CD4-positive, CD25-positive, alpha-beta regulatory T cell (primary cell): ENCODE measurements around the gene MUCL3. TPM values are rescaled to one million over a fixed set of nuclear protein-coding genes. Genes with fewer than 3 reads are reported as not detected.

Experiments used
- ATAC-seq, 2 donors: fragments of 150-1000 bp; cut with Tn5 transposase; one replicate each; pipeline ENCODE4 v1.10.0; 2021; ENCODE audit warnings: low read depth in 2 of 2, moderate number of reproducible peaks in 2 of 2, moderate library complexity in 1 of 2
- DNase-seq, 3 donors: peaks; one replicate each; pipeline versions ENCODE4 v3.0.0 to v3.0.0-alpha.2; 2012 to 2022; ENCODE audit warnings: mixed read lengths in 1 of 3
- H3K27ac ChIP-seq: one replicate; pipeline ENCODE4 v1.7.0; 2013; ENCODE audit warnings: mild to moderate bottlenecking, low read length; ENCODE audit not compliant: insufficient read depth, poor library complexity, severe bottlenecking
- H3K27me3 ChIP-seq: one replicate; pipeline ENCODE4 v1.7.0; 2013; ENCODE audit warnings: low read length; ENCODE audit not compliant: control insufficient read depth, insufficient read depth
- H3K36me3 ChIP-seq: one replicate; pipeline ENCODE4 v1.7.0; 2013; ENCODE audit warnings: mild to moderate bottlenecking, low read length, moderate library complexity; ENCODE audit not compliant: control insufficient read depth, insufficient read depth
- H3K4me1 ChIP-seq: 2 replicates; pipeline ENCODE4 v1.7.0; 2013; ENCODE audit warnings: mild to moderate bottlenecking, low read length; ENCODE audit not compliant: insufficient read depth, control insufficient read depth, poor library complexity, severe bottlenecking
- H3K4me3 ChIP-seq: one replicate; pipeline ENCODE4 v1.7.0; 2013; ENCODE audit warnings: low read depth, mild to moderate bottlenecking, low read length, moderate library complexity
- H3K9me3 ChIP-seq, 2 experiments: 1 replicate in 1 of 2; 2 replicates in 1 of 2; pipeline ENCODE4 v1.7.0; 2013; ENCODE audit warnings: low read length in 2 of 2, mild to moderate bottlenecking in 1 of 2, moderate library complexity in 1 of 2; ENCODE audit not compliant: control insufficient read depth in 2 of 2
- H3K27ac Mint-ChIP-seq, 3 donors: one replicate each; pipeline ENCODE4 v1.8.0; 2020 to 2022; ENCODE audit warnings: mild to moderate bottlenecking in 3 of 3, mixed read lengths in 3 of 3, moderate library complexity in 2 of 3
- H3K27me3 Mint-ChIP-seq: one replicate; pipeline ENCODE4 v1.8.0; 2022; ENCODE audit warnings: mild to moderate bottlenecking, mixed read lengths
- H3K36me3 Mint-ChIP-seq: one replicate; pipeline ENCODE4 v1.8.0; 2020; ENCODE audit warnings: mixed read lengths
- H3K4me1 Mint-ChIP-seq, 4 donors: one replicate each; pipeline ENCODE4 v1.8.0; 2020 to 2022; ENCODE audit warnings: mixed read lengths in 4 of 4, mild to moderate bottlenecking in 1 of 4
- H3K4me3 Mint-ChIP-seq, 4 donors: one replicate each; pipeline ENCODE4 v1.8.0; 2020 to 2022; ENCODE audit warnings: mild to moderate bottlenecking in 4 of 4, mixed read lengths in 4 of 4, moderate library complexity in 3 of 4
- H3K9me3 Mint-ChIP-seq, 7 donors: one replicate each; pipeline ENCODE4 v1.8.0; 2020 to 2022; ENCODE audit warnings: mixed read lengths in 7 of 7, mild to moderate bottlenecking in 3 of 7, moderate library complexity in 2 of 7
- polyA plus RNA-seq, 4 donors: library from polyadenylated mRNA; unstranded; fragments of 300-500 nt; fragmentation: Illumina TruSeq; gene quantifications; one replicate each; pipeline ENCODE4 v1.2.3, GENCODE V29; 2021
- total RNA-seq: library from RNA; stranded (reverse); gene quantifications from one replicate; pipeline ENCODE4 v1.2.3, GENCODE V29; 2022

The MUCL3 gene
- total and polyA plus RNA-seq, 5 donors from 2014 or later: not detected

DNA sequence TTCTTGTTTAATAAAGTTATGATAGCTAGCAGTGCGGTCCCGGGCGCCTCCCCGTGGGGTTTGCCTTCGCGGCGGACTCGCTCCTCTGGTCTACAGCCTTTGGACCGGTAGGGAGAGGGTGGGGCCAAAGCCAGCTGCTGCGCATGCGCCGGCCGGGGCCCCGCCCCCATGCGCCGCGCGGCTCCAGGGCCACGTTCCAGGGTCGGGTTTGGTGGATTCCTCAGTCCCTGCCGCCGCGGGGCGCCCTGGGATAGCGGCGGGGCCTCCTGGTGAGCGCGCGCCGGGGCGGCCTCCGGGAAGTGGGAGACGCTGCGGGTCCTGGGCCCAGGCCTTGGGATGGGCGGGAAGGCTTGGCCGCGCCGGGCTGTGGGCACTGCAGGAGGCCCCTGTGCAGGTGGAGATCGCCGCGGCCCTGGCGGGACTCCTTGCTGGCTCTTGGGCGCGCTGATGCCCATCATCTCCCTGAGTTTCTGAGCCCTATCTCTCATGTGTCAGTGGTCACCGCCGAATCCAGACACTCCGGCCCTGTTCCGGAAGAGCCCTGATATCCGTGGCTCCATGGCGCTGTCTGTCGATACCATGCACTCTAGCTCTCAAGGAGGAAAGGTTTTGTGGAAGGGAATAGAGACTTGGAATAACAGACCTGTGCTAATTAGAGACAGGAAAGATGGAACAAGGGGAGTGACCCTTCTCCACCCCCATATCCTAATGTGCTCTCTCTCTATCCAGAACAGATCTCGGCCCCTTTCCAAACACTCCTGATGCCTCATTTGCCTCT, 26.5 kb upstream of the MUCL3 start, which contains the start of gene VARS2:
VARS2 (plus strand) TSS at position 163 of the 778 bp plus-strand sequence; CDS start at position 762, 599 bp downstream.
- ATAC-seq: peak; percentile 91 to 93
- Histone ChIP-seq H3K27me3 (no peaks in the 10 kb centered on the region), H3K9me3 (no peaks in the 10 kb centered on the region), H3K36me3 (peaks cover 24% of the 10 kb centered on the region), H3K4me3 (peak within 1 kb of the TSS; percentile 88), H3K27ac (peak within 1 kb of the TSS; percentile 70), H3K4me1 (peaks cover 20% of the 10 kb centered on the region)
- Mint-ChIP-seq H3K4me1 (peaks cover 6 to 51% (median 29%) of the 10 kb centered on the region in 4 donors), H3K27me3 (no peaks in the 10 kb centered on the region), H3K36me3 (peaks cover 33% of the 10 kb centered on the region), H3K27ac (peak within 1 kb of the TSS; percentile 89 to 93 (median 92)), H3K9me3 (no peaks in the 10 kb centered on the region), H3K4me3 (peak within 1 kb of the TSS; percentile 92 to 96 (median 93))
- peak; percentile 86 to 88 (median 87) for DNase-seq

DNA sequence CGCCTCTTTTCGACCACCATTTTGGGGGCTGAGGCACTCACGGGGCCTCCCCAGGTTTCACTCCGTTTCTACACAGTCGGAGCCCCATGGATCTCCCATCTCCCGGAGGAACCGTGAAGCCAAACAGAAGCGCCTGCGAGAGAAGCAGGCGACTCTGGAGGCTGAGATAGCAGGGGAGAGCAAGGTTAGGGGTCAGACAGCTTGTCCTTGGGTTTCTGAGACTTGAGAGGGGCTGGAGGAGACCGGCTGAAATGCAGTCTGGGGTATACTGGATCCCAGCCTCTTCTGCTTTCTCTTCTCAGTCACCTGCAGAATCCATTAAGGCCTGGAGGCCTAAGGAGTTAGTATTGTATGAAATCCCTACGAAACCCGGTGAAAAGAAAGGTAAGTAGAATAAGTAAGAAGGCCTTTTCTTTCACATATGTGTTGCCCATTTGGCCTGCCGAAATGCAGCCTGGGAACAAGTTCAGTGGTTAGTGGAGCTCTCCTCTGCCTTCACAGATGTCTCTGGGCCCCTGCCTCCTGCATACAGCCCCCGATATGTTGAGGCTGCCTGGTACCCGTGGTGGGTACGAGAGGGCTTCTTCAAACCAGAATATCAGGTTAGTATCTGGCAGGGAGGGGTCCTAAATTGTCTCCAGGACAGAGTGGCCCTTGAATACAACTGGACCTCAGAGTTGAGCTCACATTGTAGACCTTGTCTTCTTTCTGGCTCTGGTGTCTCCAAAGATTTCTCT, 25.8 kb upstream of the MUCL3 start:
- Mint-ChIP-seq H3K4me1 (peaks cover 6 to 50% (median 28%) of the 10 kb centered on the region in 4 donors), H3K9me3 (no peaks in the 10 kb centered on the region)
- no peak for ATAC-seq

DNA sequence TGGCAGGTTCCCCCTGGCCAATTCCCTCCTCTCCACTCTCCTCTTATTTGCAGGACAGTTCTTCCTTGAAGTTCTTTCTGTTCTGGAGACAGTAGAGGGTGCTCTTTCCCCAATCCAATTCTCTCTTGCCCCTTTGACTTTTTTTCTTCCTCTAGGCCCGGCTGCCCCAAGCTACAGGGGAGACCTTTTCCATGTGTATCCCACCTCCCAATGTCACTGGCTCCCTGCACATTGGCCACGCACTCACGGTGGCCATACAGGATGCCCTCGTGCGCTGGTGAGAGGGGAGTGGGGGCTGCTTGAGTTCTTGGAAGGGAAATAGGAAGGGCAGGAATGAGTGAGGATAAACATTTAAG, 25.2 kb upstream of the MUCL3 start:
- DNase-seq (peak in 2 of 3 donors; percentile 24 to 68), ATAC-seq (no peak)
- H3K27me3 ChIP-seq: no peaks in the 10 kb centered on the region
- no peaks in the 10 kb centered on the region for H3K9me3 ChIP-seq
- Mint-ChIP-seq H3K9me3 (no peaks in the 10 kb centered on the region), H3K27me3 (no peaks in the 10 kb centered on the region), H3K27ac (peak overlapping the region; percentile 51 to 84 (median 71)), H3K36me3 (peaks cover 38% of the 10 kb centered on the region), H3K4me1 (peaks cover 6 to 50% (median 28%) of the 10 kb centered on the region in 4 donors), H3K4me3 (peak overlapping the region; percentile 92 to 96 (median 92))
- H3K4me1 ChIP-seq: peaks cover 20% of the 10 kb centered on the region
- H3K27ac ChIP-seq: no peak overlapping the region
- H3K36me3 ChIP-seq: peaks cover 33% of the 10 kb centered on the region
- no peak overlapping the region for H3K4me3 ChIP-seq

More for the DNA sequence above, 25.8 kb upstream of the MUCL3 start:
- Mint-ChIP-seq H3K4me3 (peak overlapping the region; percentile 92 to 96 (median 92)), H3K36me3 (peaks cover 38% of the 10 kb centered on the region), H3K27me3 (no peaks in the 10 kb centered on the region), H3K27ac (peak overlapping the region; percentile 89 to 93 (median 92))
- H3K4me1 ChIP-seq: peaks cover 20% of the 10 kb centered on the region
- no peaks in the 10 kb centered on the region for H3K9me3 ChIP-seq
- peak overlapping the region; percentile 70 for H3K27ac ChIP-seq
- peaks cover 29% of the 10 kb centered on the region for H3K36me3 ChIP-seq
- no peaks in the 10 kb centered on the region for H3K27me3 ChIP-seq
- peak overlapping the region; percentile 88 for H3K4me3 ChIP-seq
- DNase-seq: peak in 1 of 3 donors; percentile 9

DNA sequence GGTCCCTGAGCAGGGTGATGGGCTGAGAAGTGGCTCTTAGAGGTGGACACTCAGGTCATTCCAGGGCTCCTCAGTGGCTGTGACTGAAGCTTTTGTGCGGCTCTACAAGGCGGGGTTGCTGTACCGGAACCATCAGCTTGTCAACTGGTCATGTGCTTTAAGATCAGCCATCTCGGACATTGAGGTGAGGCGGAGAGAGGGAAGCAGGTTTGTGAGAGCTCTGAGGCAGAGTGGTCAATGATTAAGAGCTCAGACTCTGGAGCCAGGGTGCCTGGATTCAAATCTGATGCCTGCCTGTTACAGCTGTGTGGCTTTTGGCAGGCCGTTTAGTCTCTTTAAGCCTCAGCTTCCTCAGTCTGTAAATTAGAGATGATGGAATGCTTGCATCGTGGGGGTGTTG, 23.7 kb upstream of the MUCL3 start:
- Mint-ChIP-seq H3K4me1 (peaks cover 6 to 46% (median 27%) of the 10 kb centered on the region in 4 donors), H3K27ac (no peak overlapping the region), H3K9me3 (no peaks in the 10 kb centered on the region), H3K4me3 (peak overlapping the region in 2 of 4 donors; percentile 75 to 96), H3K36me3 (peaks cover 32% of the 10 kb centered on the region), H3K27me3 (no peaks in the 10 kb centered on the region)
- Histone ChIP-seq H3K27ac (no peak overlapping the region), H3K4me3 (no peak overlapping the region), H3K36me3 (peaks cover 36% of the 10 kb centered on the region), H3K9me3 (no peaks in the 10 kb centered on the region), H3K27me3 (no peaks in the 10 kb centered on the region), H3K4me1 (peaks cover 20% of the 10 kb centered on the region)
- ATAC-seq (no peak), DNase-seq (no peak)

DNA sequence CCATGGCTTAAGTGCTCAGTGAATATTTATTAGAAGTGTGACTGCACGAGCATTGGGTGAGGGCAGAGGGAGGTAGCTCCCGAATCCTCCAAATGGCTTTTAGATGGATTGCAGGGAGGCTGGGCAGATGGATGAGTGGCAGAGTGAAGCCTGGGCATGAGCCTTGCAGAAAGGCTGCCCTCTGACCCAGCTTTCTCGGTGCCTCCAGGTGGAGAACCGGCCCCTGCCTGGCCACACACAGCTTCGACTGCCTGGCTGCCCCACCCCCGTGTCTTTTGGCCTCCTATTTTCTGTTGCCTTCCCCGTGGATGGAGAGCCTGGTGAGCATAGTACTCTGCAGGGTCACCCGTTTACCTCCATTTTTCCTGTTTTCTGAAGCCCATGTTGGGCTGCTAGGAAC, 23.3 kb upstream of the MUCL3 start:
- H3K27me3 Mint-ChIP-seq: no peaks in the 10 kb centered on the region
- ATAC-seq (no peak), DNase-seq (no peak)
- peaks cover 20% of the 10 kb centered on the region for H3K4me1 ChIP-seq
- H3K9me3 Mint-ChIP-seq: no peaks in the 10 kb centered on the region
- peaks cover 32% of the 10 kb centered on the region for H3K36me3 Mint-ChIP-seq
- no peak overlapping the region for H3K27ac ChIP-seq
- no peak overlapping the region for H3K4me3 Mint-ChIP-seq
- peak overlapping the region in 1 of 3 donors; percentile 42 for H3K27ac Mint-ChIP-seq
- H3K4me3 ChIP-seq: no peak overlapping the region
- H3K27me3 ChIP-seq: no peaks in the 10 kb centered on the region
- H3K36me3 ChIP-seq: peaks cover 35% of the 10 kb centered on the region
- no peaks in the 10 kb centered on the region for H3K9me3 ChIP-seq
- peaks cover 6 to 42% (median 24%) of the 10 kb centered on the region in 4 donors for H3K4me1 Mint-ChIP-seq

DNA sequence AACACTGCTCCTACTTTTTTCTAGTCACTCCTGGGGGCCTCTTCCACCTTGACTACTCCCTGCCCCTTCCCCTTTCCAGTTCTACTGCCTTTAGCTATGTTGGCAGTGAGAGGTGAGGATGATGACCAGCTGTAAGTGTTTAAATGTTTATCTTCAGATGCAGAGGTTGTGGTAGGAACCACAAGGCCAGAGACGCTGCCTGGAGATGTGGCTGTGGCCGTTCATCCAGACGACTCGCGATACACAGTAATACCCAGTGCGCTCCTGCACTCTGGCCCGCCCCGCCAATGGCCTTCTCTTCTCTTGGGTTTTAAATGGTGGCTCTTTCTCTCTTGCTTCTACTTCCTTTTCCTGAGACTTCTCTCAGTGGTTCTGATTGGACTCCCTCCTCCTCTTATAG, 22.1 kb upstream of the MUCL3 start:
- Histone ChIP-seq H3K4me3 (no peak overlapping the region), H3K27me3 (no peaks in the 10 kb centered on the region), H3K27ac (no peak overlapping the region), H3K36me3 (peaks cover 46% of the 10 kb centered on the region), H3K4me1 (peaks cover 13% of the 10 kb centered on the region), H3K9me3 (no peaks in the 10 kb centered on the region)
- Mint-ChIP-seq H3K4me3 (peak overlapping the region in 2 of 4 donors; percentile 35 to 58), H3K27ac (no peak overlapping the region), H3K9me3 (no peaks in the 10 kb centered on the region), H3K36me3 (peaks cover 38% of the 10 kb centered on the region), H3K4me1 (peaks cover 6 to 30% (median 18%) of the 10 kb centered on the region in 4 donors), H3K27me3 (no peaks in the 10 kb centered on the region)
- no peak for DNase-seq
- no peak for ATAC-seq

DNA sequence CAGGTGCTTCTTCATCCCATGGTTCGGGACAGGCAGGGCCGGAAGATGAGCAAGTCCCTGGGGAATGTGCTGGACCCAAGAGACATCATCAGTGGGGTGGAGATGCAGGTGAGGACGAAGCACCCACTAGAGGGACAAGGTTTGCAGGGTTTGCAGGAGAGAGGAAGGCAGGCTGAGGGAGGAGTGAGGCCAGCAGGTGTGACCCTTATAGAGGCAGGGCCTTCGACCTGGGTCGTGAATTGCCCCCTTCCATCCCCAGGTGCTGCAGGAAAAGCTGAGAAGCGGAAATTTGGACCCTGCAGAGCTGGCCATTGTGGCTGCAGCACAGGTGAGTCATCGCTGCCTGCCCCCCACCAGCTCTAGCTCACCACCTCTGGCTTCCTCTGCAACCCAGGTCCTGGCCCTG, 18.3 kb upstream of the MUCL3 start:
- no peak overlapping the region for H3K27ac Mint-ChIP-seq
- no peaks in the 10 kb centered on the region for H3K4me1 ChIP-seq
- no peaks in the 10 kb centered on the region for H3K27me3 ChIP-seq
- H3K9me3 Mint-ChIP-seq: no peaks in the 10 kb centered on the region
- no peak for DNase-seq
- H3K4me3 Mint-ChIP-seq: no peak overlapping the region
- no peaks in the 10 kb centered on the region for H3K9me3 ChIP-seq
- H3K27ac ChIP-seq: no peak overlapping the region
- H3K36me3 ChIP-seq: peaks cover 67% of the 10 kb centered on the region
- H3K4me1 Mint-ChIP-seq: peaks cover 0 to 3% (median 1%) of the 10 kb centered on the region in 4 donors
- H3K27me3 Mint-ChIP-seq: no peaks in the 10 kb centered on the region
- no peak overlapping the region for H3K4me3 ChIP-seq
- peaks cover 35% of the 10 kb centered on the region for H3K36me3 Mint-ChIP-seq
- no peak for ATAC-seq
